Fibroblast of lung (primary cell): ENCODE data around the gene ZNF644. TPM values are rescaled to one million over a fixed set of nuclear protein-coding genes. Genes with fewer than 3 reads are reported as not detected.

ENCODE experiments used
- DNase-seq, 2 donors: peaks; one replicate each; pipeline versions ENCODE4 v3.0.0 to v3.0.0-alpha.2; 2010; ENCODE audit warnings: low read depth in 2 of 2
- H2AFZ ChIP-seq: 2 replicates; pipeline ENCODE4 v1.5.1; 2012; ENCODE audit warnings: low read length, control low read depth, inconsistent platforms
- H3K27ac ChIP-seq: 2 replicates; pipeline ENCODE4 v1.5.1; 2011; ENCODE audit warnings: low read length, control low read depth; ENCODE audit not compliant: insufficient read depth
- H3K27me3 ChIP-seq: 2 replicates; pipeline ENCODE4 v1.5.1; 2011; ENCODE audit warnings: mild to moderate bottlenecking, low read length; ENCODE audit not compliant: control insufficient read depth, insufficient read depth
- H3K36me3 ChIP-seq: 2 replicates; pipeline ENCODE4 v1.5.1; 2011; ENCODE audit warnings: low read length; ENCODE audit not compliant: control insufficient read depth, insufficient read depth
- H3K4me1 ChIP-seq: 2 replicates; pipeline ENCODE4 v1.5.1; 2011; ENCODE audit warnings: low read length; ENCODE audit not compliant: control insufficient read depth, insufficient read depth; ENCODE audit errors: extremely low read depth
- H3K4me2 ChIP-seq: 2 replicates; pipeline ENCODE4 v1.5.1; 2011; ENCODE audit warnings: low read length, control low read depth; ENCODE audit not compliant: insufficient read depth; ENCODE audit errors: extremely low read depth
- H3K4me3 ChIP-seq, 4 experiments: fragments of 200-600 bp in 1 of 4; sonication (generic) in 1 of 4; replicated peaks in 1 of 4; 2 replicates each; pipeline ENCODE4 v1.5.1; 2011 to 2016; ENCODE audit warnings: low read length in 4 of 4, low read depth in 3 of 4, mild to moderate bottlenecking in 3 of 4, control low read depth in 2 of 4, inconsistent platforms in 1 of 4, mixed read lengths in 1 of 4; ENCODE audit not compliant: insufficient read depth in 1 of 4; ENCODE audit errors: control extremely low read depth in 1 of 4
- H3K79me2 ChIP-seq: 2 replicates; pipeline ENCODE4 v1.5.1; 2012; ENCODE audit warnings: mild to moderate bottlenecking, low read length, inconsistent platforms; ENCODE audit not compliant: control insufficient read depth, insufficient read depth
- H3K9ac ChIP-seq: 2 replicates; pipeline ENCODE4 v1.5.1; 2011; ENCODE audit warnings: mild to moderate bottlenecking, low read length, control low read depth; ENCODE audit not compliant: insufficient read depth
- H3K9me3 ChIP-seq: 2 replicates; pipeline ENCODE4 v1.5.1; 2012; ENCODE audit warnings: low read depth, low read length; ENCODE audit not compliant: control insufficient read depth, insufficient read depth
- H4K20me1 ChIP-seq: 2 replicates; pipeline ENCODE4 v1.5.1; 2011; ENCODE audit warnings: low read length; ENCODE audit not compliant: control insufficient read depth, insufficient read depth; ENCODE audit errors: extremely low read depth
- EZH2 ChIP-seq: IDR thresholded peaks from 2 replicates; pipeline ENCODE4 v1.5.1; 2012; ENCODE audit warnings: low read length, control low read depth, mild to moderate bottlenecking; ENCODE audit errors: missing control alignments
- polyA plus RNA-seq, 2 donors: library from polyadenylated mRNA; depleted of rRNA in 1 of 2; stranded (reverse) in 1 of 2; unstranded in 1 of 2; fragments of >200 nt; gene quantifications; 2 replicates each; pipeline ENCODE4 v1.2.1, GENCODE V29; 2011 to 2012; ENCODE audit warnings: missing spikeins in 1 of 2
- total RNA-seq: library from RNA; depleted of rRNA; stranded (reverse); fragments of >200 nt; gene quantifications from 2 replicates; pipeline ENCODE4 v1.2.1, GENCODE V29; 2014
- TF ChIP-seq, protein P1 (sequence below), 2 donors: IDR thresholded peaks in 1 of 2; conservative IDR thresholded peaks in 1 of 2; 1 replicate in 1 of 2; 2 replicates in 1 of 2; pipeline ENCODE4 v1.5.1; 2011 to 2012; ENCODE audit warnings: low read length in 2 of 2, control low read depth in 1 of 2, inconsistent platforms in 1 of 2, low read depth in 1 of 2, mild to moderate bottlenecking in 1 of 2

The ZNF644 gene
- total and polyA plus RNA-seq, 2 donors (not counting 1 experiment from before 2014, with no cell fraction given), result 25.6 to 56.8 TPM

DNA sequence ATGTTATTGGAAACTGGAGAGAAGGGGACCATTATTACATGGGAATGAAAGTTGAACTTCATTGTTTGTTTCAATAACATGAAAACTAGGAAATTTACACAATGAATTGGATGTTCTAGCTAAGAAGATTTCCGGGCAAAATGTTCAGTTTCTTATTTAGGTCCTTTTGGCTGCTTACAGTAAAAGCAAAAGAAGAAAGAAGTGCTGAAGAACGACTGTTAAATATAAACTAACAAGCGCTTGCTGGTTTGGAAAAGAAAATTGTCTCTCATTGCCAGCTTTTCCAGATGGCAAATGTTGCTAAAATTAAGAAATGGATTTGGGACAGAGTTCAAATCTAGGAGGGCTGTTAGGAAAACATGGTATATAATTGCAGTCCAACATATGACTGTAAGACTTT is 139.6 kb downstream of the ZNF644 start:
- Histone ChIP-seq H3K4me2 (no peak overlapping the region), H3K4me1 (no peaks in the 10 kb centered on the region), H2AFZ (no peak overlapping the region), H3K27me3 (no peaks in the 10 kb centered on the region), H3K9me3 (no peaks in the 10 kb centered on the region), H3K27ac (no peak overlapping the region), H3K36me3 (no peaks in the 10 kb centered on the region), H4K20me1 (no peaks in the 10 kb centered on the region), H3K9ac (no peak overlapping the region), H3K79me2 (no peaks in the 10 kb centered on the region), H3K4me3 (no peak overlapping the region)
- TF ChIP-seq, protein P1, sequence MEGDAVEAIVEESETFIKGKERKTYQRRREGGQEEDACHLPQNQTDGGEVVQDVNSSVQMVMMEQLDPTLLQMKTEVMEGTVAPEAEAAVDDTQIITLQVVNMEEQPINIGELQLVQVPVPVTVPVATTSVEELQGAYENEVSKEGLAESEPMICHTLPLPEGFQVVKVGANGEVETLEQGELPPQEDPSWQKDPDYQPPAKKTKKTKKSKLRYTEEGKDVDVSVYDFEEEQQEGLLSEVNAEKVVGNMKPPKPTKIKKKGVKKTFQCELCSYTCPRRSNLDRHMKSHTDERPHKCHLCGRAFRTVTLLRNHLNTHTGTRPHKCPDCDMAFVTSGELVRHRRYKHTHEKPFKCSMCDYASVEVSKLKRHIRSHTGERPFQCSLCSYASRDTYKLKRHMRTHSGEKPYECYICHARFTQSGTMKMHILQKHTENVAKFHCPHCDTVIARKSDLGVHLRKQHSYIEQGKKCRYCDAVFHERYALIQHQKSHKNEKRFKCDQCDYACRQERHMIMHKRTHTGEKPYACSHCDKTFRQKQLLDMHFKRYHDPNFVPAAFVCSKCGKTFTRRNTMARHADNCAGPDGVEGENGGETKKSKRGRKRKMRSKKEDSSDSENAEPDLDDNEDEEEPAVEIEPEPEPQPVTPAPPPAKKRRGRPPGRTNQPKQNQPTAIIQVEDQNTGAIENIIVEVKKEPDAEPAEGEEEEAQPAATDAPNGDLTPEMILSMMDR (conservative IDR thresholded peaks at IDR 0.05 in 1 of 2, IDR thresholded peaks at IDR 0.05 in 1 of 2; ENCODE audit: low read depth in 1 of 2, low read length in 2 of 2), result no peak
- TF ChIP-seq EZH2, result no peak
- no peak for DNase-seq

DNA sequence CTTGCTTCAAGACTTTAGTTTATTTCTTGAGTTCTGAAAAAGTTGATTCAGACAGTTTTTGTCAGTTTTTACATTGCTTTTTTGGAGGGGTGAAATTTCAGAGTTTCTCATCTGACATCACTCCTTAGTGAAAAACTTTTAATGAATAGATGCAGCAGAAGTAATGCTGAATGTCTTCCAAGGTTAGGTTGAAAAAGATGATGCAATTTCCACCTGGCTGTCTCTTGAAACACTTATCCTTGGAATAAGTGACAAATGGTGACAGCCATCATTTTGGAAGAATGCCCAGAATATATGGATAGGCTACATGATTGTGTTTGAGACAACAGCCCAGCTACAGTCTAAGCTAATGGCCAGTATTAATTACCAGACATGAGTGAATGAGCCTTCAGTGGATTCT is 140.8 kb downstream of the ZNF644 start:
- DNase-seq, result no peak
- Histone ChIP-seq H3K36me3 (no peaks in the 10 kb centered on the region), H3K27me3 (no peaks in the 10 kb centered on the region), H3K4me2 (no peak overlapping the region), H3K9me3 (no peaks in the 10 kb centered on the region), H3K4me1 (no peaks in the 10 kb centered on the region), H4K20me1 (no peaks in the 10 kb centered on the region), H3K27ac (no peak overlapping the region), H2AFZ (no peak overlapping the region), H3K4me3 (no peak overlapping the region), H3K9ac (no peak overlapping the region), H3K79me2 (no peaks in the 10 kb centered on the region)
- TF ChIP-seq, protein P1 (conservative IDR thresholded peaks at IDR 0.05 in 1 of 2, IDR thresholded peaks at IDR 0.05 in 1 of 2; ENCODE audit: low read depth in 1 of 2, low read length in 2 of 2), result no peak
- TF ChIP-seq EZH2, result no peak

DNA sequence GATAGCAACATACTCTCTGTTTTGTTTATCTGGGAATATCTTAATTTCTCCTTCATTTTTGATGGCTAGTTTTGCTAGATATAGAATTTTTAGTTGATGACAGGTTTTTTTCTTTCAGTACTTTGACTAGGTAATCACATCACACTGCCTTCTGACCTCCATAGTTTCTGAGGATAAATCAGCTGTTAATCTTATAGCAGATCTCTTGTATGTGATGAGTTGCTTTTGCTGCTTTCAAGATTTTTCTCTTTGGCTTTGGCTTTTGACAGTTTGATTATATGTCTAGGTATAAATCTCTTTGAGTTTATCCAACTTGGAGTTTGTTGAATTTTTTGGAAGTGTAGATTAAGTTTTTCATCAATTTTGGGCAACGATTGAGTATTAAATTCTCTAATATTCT is 142.6 kb downstream of the ZNF644 start:
- no peak overlapping the region for H2AFZ ChIP-seq
- H3K27ac ChIP-seq, result no peak overlapping the region
- no peak overlapping the region for H3K9ac ChIP-seq
- H3K4me3 ChIP-seq, result no peak overlapping the region
- TF ChIP-seq, protein P1 (conservative IDR thresholded peaks at IDR 0.05 in 1 of 2, IDR thresholded peaks at IDR 0.05 in 1 of 2; ENCODE audit: low read depth in 1 of 2, low read length in 2 of 2), result no peak
- no peak for TF ChIP-seq EZH2
- H3K36me3 ChIP-seq, result no peaks in the 10 kb centered on the region
- peak; percentile 4 to 10 for DNase-seq
- no peak overlapping the region for H3K4me2 ChIP-seq
- no peaks in the 10 kb centered on the region for H3K27me3 ChIP-seq
- no peaks in the 10 kb centered on the region for H3K9me3 ChIP-seq
- H4K20me1 ChIP-seq, result no peaks in the 10 kb centered on the region
- no peaks in the 10 kb centered on the region for H3K4me1 ChIP-seq
- H3K79me2 ChIP-seq, result no peaks in the 10 kb centered on the region
